SK-N-SH (cell line): Measurements from ENCODE around the gene MAP7. TPM values are rescaled to one million over a fixed set of nuclear protein-coding genes. Genes with fewer than 3 reads are reported as not detected.

Experiments
- CTCF ChIA-PET: fragments of 300-600, 350-600 bp; formaldehyde crosslinking; extraction: SDS; loops from one replicate; lab custom pipeline; 2021; lab: Yijun Ruan, JAX
- POLR2A ChIA-PET: fragments of 350-600 bp; sonication (Branson Sonifier 250); formaldehyde crosslinking; extraction: SDS; loops from one replicate; lab custom pipeline; 2020; ENCODE audit warnings: antibody characterized with exemption, inconsistent platforms; lab: Yijun Ruan, JAX
- DNase-seq: peaks from one replicate; pipeline ENCODE4 v3.0.0; 2012
- H2AFZ ChIP-seq: fragments of 200-600 bp; sonication (generic); 2 replicates; pipeline ENCODE4 v1.8.1; 2016; ENCODE audit warnings: antibody characterized with exemption, mild to moderate bottlenecking, low read depth
- H3F3A ChIP-seq: fragments of 200-600 bp; sonication (generic); replicated peaks from 2 replicates; pipeline ENCODE3; 2016; ENCODE audit warnings: antibody characterized with exemption, mild to moderate bottlenecking; ENCODE audit not compliant: insufficient read depth
- H3K27ac ChIP-seq, 2 experiments: fragments of 200-500 bp in 1 of 2; fragments of 200-600 bp in 1 of 2; sonication (Bioruptor generic) in 1 of 2; sonication (generic), shearing (Covaris generic) in 1 of 2; 2 replicates each; pipeline versions ENCODE4 v1.5.1 to v1.6.1; 2014 to 2016; ENCODE audit warnings: low read depth in 2 of 2, inconsistent platforms in 1 of 2, low read length in 1 of 2, mild to moderate bottlenecking in 1 of 2, mixed read lengths in 1 of 2
- H3K27me3 ChIP-seq: fragments of 200-600 bp; sonication (generic), shearing (Covaris generic); 2 replicates; pipeline ENCODE4 v1.6.1; 2016; ENCODE audit warnings: mixed run types; ENCODE audit not compliant: insufficient read depth
- H3K36me3 ChIP-seq, 2 experiments: fragments of 200-500 bp in 1 of 2; fragments of 200-600 bp in 1 of 2; sonication (Bioruptor generic) in 1 of 2; sonication (generic) in 1 of 2; replicated peaks in 1 of 2; 2 replicates each; pipeline versions ENCODE3 to v1.5.1; 2014 to 2016; ENCODE audit warnings: low read length in 1 of 2, mild to moderate bottlenecking in 1 of 2; ENCODE audit not compliant: insufficient read depth in 2 of 2, control insufficient read depth in 1 of 2
- H3K4me1 ChIP-seq, 2 experiments: fragments of 200-500 bp in 1 of 2; fragments of 200-600 bp in 1 of 2; sonication (Bioruptor generic) in 1 of 2; sonication (generic), shearing (Covaris generic) in 1 of 2; 2 replicates each; pipeline versions ENCODE4 v1.5.1 to v1.6.1; 2014 to 2016; ENCODE audit warnings: low read depth in 1 of 2, low read length in 1 of 2, mixed run types in 1 of 2; ENCODE audit not compliant: insufficient read depth in 2 of 2, control insufficient read depth in 1 of 2
- H3K4me2 ChIP-seq: fragments of 200-600 bp; sonication (generic), shearing (Covaris generic); 2 replicates; pipeline ENCODE4 v1.6.1; 2017; ENCODE audit warnings: mixed run types
- H3K4me3 ChIP-seq, 2 experiments: fragments of 200-500 bp in 1 of 2; fragments of 200-600 bp in 1 of 2; sonication (Bioruptor generic) in 1 of 2; sonication (generic), shearing (Covaris generic) in 1 of 2; 2 replicates each; pipeline versions ENCODE4 v1.5.1 to v1.8.1; 2014 to 2016; ENCODE audit warnings: low read depth in 2 of 2, inconsistent platforms in 1 of 2, low read length in 1 of 2, mild to moderate bottlenecking in 1 of 2, mixed read lengths in 1 of 2, moderate library complexity in 1 of 2
- H3K79me2 ChIP-seq: fragments of 200-600 bp; sonication (generic); 2 replicates; pipeline ENCODE4 v1.8.1; 2017; ENCODE audit warnings: mild to moderate bottlenecking; ENCODE audit not compliant: insufficient read depth
- H3K9ac ChIP-seq: fragments of 200-600 bp; sonication (generic); 2 replicates; pipeline ENCODE4 v1.6.1; 2017; ENCODE audit warnings: mixed run types
- H3K9me2 ChIP-seq: fragments of 200-600 bp; sonication (generic); 2 replicates; pipeline ENCODE4 v1.6.1; 2017; ENCODE audit warnings: mixed run types
- H3K9me3 ChIP-seq: fragments of 200-600 bp; sonication (generic); 2 replicates; pipeline ENCODE4 v1.6.1; 2017; ENCODE audit warnings: mixed run types, mild to moderate bottlenecking, moderate library complexity
- H4K20me1 ChIP-seq: fragments of 200-600 bp; sonication (generic); 2 replicates; pipeline ENCODE4 v1.6.1; 2017; ENCODE audit warnings: mild to moderate bottlenecking, mixed run types; ENCODE audit not compliant: insufficient read depth
- CHD2 ChIP-seq: fragments of 150-350 bp; IDR thresholded peaks from 2 replicates; pipeline ENCODE4 v1.6.1; 2018; ENCODE audit warnings: low read length; ENCODE audit not compliant: partially characterized antibody
- EP300 ChIP-seq, 2 experiments: IDR thresholded peaks; 2 replicates each; pipeline versions ENCODE4 v1.4.0 to v1.6.1; 2012; ENCODE audit warnings: borderline replicate concordance in 1 of 2, low read depth in 1 of 2, low read length in 1 of 2
- EZH2phosphoT487 ChIP-seq: fragments of 200-600 bp; sonication (generic); IDR thresholded peaks from 2 replicates; pipeline ENCODE4 v1.6.1; 2017; ENCODE audit warnings: low read depth, mixed run types, mild to moderate bottlenecking, antibody characterized with exemption, moderate library complexity, borderline replicate concordance
- FOXJ3 ChIP-seq: sonication (generic); formaldehyde crosslinking; IDR thresholded peaks from 2 replicates; pipeline ENCODE4 v1.5.1; 2020; ENCODE audit warnings: mild to moderate bottlenecking, missing genetic modification reagents
- GABPA ChIP-seq: IDR thresholded peaks from 2 replicates; pipeline ENCODE4 v1.4.0; 2012; ENCODE audit warnings: low read depth, mild to moderate bottlenecking
- GATA2 ChIP-seq: sonication (generic); formaldehyde crosslinking; IDR thresholded peaks from 2 replicates; pipeline ENCODE4 v1.5.0; 2020; ENCODE audit warnings: mild to moderate bottlenecking, missing genetic modification reagents
- MXI1 ChIP-seq: IDR thresholded peaks from 2 replicates; pipeline ENCODE4 v1.6.1; 2012; ENCODE audit warnings: mild to moderate bottlenecking, low read depth, low read length, improper control_type of control experiment
- NFIC ChIP-seq: IDR thresholded peaks from 2 replicates; pipeline ENCODE4 v1.4.0; 2012; ENCODE audit warnings: borderline replicate concordance
- NRF1 ChIP-seq: IDR thresholded peaks from 2 replicates; pipeline ENCODE4 v1.6.1; 2012; ENCODE audit warnings: low read depth, mild to moderate bottlenecking, low read length
- RFX5 ChIP-seq: IDR thresholded peaks from 2 replicates; pipeline ENCODE4 v1.6.1; 2012; ENCODE audit warnings: mild to moderate bottlenecking, improper control_type of control experiment, low read length
- SIN3A ChIP-seq: IDR thresholded peaks from 2 replicates; pipeline ENCODE4 v1.6.1; 2012; ENCODE audit warnings: low read depth, mild to moderate bottlenecking, low read length, moderate library complexity, borderline replicate concordance
- SMC3 ChIP-seq: IDR thresholded peaks from 2 replicates; pipeline ENCODE4 v1.6.1; 2012; ENCODE audit warnings: low read depth, low read length, improper control_type of control experiment
- TCF12 ChIP-seq: IDR thresholded peaks from 2 replicates; pipeline ENCODE4 v1.4.0; 2012
- YY1 ChIP-seq: IDR thresholded peaks from 2 replicates; pipeline ENCODE4 v1.4.0; 2012; ENCODE audit warnings: low read depth, mild to moderate bottlenecking
- WGBS: methylation state at CpG from one replicate; pipeline ENCODE4 v1.1.6; 2017; ENCODE audit warnings: low lambda C conversion rate; 5-methylcytosine and 5-hydroxymethylcytosine counted together
- polyA plus RNA-seq, 3 experiments: library from polyadenylated mRNA; depleted of rRNA; stranded (reverse); fragments of >200 nt; gene quantifications; 2 replicates each; pipeline ENCODE4 v1.2.3, GENCODE V29; 2012
- TF ChIP-seq, protein P1 (sequence below): IDR thresholded peaks from 2 replicates; pipeline ENCODE4 v1.4.0; 2012; ENCODE audit warnings: low read depth, borderline replicate concordance
- TF ChIP-seq, protein P2 (sequence below): IDR thresholded peaks from 2 replicates; pipeline ENCODE4 v1.6.1; 2012; ENCODE audit warnings: mild to moderate bottlenecking, low read depth, low read length, moderate library complexity

The MAP7 gene
- polyA plus RNA-seq, 1 of the 3 experiments (the other 2 are of a cell fraction): 0.76 TPM

DNA sequence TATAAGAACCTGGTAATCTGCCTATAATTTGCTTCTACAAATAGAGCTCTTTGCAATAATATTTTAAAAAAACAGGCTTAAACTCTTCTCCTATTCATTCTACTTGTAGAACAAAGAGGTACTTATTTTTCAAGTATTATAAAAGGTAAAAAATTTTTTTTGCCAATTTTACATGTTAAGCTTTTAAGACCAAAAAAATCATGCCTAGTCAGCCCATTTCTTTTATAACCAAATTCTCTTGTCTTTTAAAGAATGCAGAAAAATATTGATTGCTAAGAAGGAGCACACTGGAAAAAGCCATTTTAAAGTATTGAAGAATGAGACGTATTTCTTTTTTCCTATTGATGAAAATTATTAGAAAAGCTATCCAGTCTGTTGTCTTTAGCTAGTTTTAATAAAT is 206.5 kb downstream of the MAP7 start (continued):
- TF ChIP-seq, protein P1, sequence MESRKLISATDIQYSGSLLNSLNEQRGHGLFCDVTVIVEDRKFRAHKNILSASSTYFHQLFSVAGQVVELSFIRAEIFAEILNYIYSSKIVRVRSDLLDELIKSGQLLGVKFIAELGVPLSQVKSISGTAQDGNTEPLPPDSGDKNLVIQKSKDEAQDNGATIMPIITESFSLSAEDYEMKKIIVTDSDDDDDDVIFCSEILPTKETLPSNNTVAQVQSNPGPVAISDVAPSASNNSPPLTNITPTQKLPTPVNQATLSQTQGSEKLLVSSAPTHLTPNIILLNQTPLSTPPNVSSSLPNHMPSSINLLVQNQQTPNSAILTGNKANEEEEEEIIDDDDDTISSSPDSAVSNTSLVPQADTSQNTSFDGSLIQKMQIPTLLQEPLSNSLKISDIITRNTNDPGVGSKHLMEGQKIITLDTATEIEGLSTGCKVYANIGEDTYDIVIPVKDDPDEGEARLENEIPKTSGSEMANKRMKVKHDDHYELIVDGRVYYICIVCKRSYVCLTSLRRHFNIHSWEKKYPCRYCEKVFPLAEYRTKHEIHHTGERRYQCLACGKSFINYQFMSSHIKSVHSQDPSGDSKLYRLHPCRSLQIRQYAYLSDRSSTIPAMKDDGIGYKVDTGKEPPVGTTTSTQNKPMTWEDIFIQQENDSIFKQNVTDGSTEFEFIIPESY: no peak
- no peak for TF ChIP-seq RFX5
- TF ChIP-seq SIN3A: no peak
- no peak for TF ChIP-seq TCF12
- no peak for TF ChIP-seq GATA2 (CRISPR knock-in tag)
- TF ChIP-seq EZH2phosphoT487: no peak
- TF ChIP-seq EP300 (IDR thresholded peaks at IDR 0.05; ENCODE audit: borderline replicate concordance in 1 of 2, low read depth in 1 of 2, low read length in 1 of 2): no peak
- TF ChIP-seq CHD2: no peak
- TF ChIP-seq NRF1: no peak

DNA sequence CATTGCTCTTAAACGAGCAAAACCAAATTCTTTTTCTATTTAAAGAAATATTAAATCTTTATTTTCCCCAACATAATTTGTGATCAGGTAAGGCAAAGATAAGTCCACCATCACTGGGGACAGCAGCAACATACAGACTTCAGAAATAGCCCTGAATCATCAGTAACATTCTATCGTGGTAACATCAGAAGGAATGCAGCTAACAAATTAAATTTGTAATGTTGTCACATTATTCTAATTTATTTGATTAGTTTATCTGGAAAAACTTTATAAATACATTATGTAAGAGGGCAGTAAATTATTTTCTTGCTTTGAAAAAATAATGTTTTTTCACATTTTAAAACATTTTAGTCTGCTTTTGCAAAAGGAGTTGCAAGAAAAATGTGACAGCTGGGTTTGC is 206.9 kb downstream of the MAP7 start:
- POLR2A ChIA-PET: interaction anchor here (0.6 kb wide), 1 partner anchor 105 kb away, joined by 4 read pairs; no protein-coding TSS in a partner anchor
- no peak for TF ChIP-seq SMC3
- TF ChIP-seq, protein P1: no peak
- no peak overlapping the region for H3K27ac ChIP-seq
- 22% methylated on average over 2 of the region's 2 CpGs for WGBS
- no peaks in the 10 kb centered on the region for H3K27me3 ChIP-seq
- H4K20me1 ChIP-seq: no peaks in the 10 kb centered on the region
- no peak overlapping the region for H2AFZ ChIP-seq
- no peak overlapping the region for H3K9ac ChIP-seq
- no peak overlapping the region for H3K4me2 ChIP-seq
- no peaks in the 10 kb centered on the region for H3F3A ChIP-seq
- no peak for DNase-seq
- no peak overlapping the region for H3K4me3 ChIP-seq
- H3K4me1 ChIP-seq: peaks cover 2 to 6% of the 10 kb centered on the region in 2 experiments; a peak in 3 of 4 replicates
- no peaks in the 10 kb centered on the region for H3K36me3 ChIP-seq
- no peaks in the 10 kb centered on the region for H3K9me2 ChIP-seq
- no peaks in the 10 kb centered on the region for H3K9me3 ChIP-seq
- CTCF ChIA-PET: interaction anchor here (1.0 to 1.8 kb wide), 4 partner anchors 26 to 449 kb away, joined by 3 to 7 read pairs (median 5); partner anchors contain the start of genes MAP3K5 and MAP7
- no peaks in the 10 kb centered on the region for H3K79me2 ChIP-seq

DNA sequence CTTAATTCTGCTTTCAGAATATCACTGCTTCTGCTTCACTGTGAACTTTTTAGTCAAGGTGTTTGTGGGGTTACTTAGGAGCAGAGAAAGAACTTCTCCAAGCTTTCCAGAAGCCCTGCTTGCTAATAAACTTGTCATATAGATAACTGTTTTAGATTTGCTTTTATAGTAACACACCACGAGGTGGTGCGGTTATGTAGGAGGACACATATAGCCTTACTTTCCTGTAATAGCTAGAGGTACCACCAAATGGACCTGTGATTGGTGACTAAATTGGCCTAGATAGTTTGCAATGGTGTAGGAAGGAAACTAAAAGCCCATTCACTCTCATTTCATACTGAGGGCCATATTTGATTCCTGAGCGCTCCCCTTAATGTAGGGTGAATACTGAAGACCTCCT is 208.3 kb downstream of the MAP7 start:
- Histone ChIP-seq H3K4me2 (no peak overlapping the region), H3K9me3 (no peaks in the 10 kb centered on the region), H3K36me3 (no peaks in the 10 kb centered on the region), H3K9me2 (no peaks in the 10 kb centered on the region), H3K27me3 (no peaks in the 10 kb centered on the region), H3K79me2 (no peaks in the 10 kb centered on the region), H2AFZ (no peak overlapping the region), H3K9ac (no peak overlapping the region), H3K27ac (no peak overlapping the region), H3F3A (no peaks in the 10 kb centered on the region), H4K20me1 (no peaks in the 10 kb centered on the region), H3K4me3 (no peak overlapping the region), H3K4me1 (peaks cover 2 to 6% of the 10 kb centered on the region in 2 experiments; a peak in 3 of 4 replicates)
- 95% methylated on average over 3 of the region's 3 CpGs for WGBS
- CTCF ChIA-PET: interaction anchor here (1.1 to 1.2 kb wide), 2 partner anchors 11 to 450 kb away, joined by 3 read pairs; partner anchors contain the start of gene MAP3K5
- TF ChIP-seq YY1: no peak
- no peak for TF ChIP-seq GATA2 (CRISPR knock-in tag)
- TF ChIP-seq, protein P2, sequence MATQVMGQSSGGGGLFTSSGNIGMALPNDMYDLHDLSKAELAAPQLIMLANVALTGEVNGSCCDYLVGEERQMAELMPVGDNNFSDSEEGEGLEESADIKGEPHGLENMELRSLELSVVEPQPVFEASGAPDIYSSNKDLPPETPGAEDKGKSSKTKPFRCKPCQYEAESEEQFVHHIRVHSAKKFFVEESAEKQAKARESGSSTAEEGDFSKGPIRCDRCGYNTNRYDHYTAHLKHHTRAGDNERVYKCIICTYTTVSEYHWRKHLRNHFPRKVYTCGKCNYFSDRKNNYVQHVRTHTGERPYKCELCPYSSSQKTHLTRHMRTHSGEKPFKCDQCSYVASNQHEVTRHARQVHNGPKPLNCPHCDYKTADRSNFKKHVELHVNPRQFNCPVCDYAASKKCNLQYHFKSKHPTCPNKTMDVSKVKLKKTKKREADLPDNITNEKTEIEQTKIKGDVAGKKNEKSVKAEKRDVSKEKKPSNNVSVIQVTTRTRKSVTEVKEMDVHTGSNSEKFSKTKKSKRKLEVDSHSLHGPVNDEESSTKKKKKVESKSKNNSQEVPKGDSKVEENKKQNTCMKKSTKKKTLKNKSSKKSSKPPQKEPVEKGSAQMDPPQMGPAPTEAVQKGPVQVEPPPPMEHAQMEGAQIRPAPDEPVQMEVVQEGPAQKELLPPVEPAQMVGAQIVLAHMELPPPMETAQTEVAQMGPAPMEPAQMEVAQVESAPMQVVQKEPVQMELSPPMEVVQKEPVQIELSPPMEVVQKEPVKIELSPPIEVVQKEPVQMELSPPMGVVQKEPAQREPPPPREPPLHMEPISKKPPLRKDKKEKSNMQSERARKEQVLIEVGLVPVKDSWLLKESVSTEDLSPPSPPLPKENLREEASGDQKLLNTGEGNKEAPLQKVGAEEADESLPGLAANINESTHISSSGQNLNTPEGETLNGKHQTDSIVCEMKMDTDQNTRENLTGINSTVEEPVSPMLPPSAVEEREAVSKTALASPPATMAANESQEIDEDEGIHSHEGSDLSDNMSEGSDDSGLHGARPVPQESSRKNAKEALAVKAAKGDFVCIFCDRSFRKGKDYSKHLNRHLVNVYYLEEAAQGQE: no peak
- TF ChIP-seq GABPA: no peak
- TF ChIP-seq SIN3A: no peak
- TF ChIP-seq FOXJ3 (CRISPR knock-in tag): no peak
- no peak for TF ChIP-seq NRF1
- TF ChIP-seq MXI1: no peak
- no peak for TF ChIP-seq NFIC
- DNase-seq: no peak
- POLR2A ChIA-PET: no interaction called here
